NCI-H226 (cell line): ENCODE results near the gene TRIM44.

Experiments used
- DNase-seq: peaks from one replicate; pipeline ENCODE4 v3.0.0-alpha.2; 2015

The TRIM44 gene, protein sequence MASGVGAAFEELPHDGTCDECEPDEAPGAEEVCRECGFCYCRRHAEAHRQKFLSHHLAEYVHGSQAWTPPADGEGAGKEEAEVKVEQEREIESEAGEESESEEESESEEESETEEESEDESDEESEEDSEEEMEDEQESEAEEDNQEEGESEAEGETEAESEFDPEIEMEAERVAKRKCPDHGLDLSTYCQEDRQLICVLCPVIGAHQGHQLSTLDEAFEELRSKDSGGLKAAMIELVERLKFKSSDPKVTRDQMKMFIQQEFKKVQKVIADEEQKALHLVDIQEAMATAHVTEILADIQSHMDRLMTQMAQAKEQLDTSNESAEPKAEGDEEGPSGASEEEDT

DNA sequence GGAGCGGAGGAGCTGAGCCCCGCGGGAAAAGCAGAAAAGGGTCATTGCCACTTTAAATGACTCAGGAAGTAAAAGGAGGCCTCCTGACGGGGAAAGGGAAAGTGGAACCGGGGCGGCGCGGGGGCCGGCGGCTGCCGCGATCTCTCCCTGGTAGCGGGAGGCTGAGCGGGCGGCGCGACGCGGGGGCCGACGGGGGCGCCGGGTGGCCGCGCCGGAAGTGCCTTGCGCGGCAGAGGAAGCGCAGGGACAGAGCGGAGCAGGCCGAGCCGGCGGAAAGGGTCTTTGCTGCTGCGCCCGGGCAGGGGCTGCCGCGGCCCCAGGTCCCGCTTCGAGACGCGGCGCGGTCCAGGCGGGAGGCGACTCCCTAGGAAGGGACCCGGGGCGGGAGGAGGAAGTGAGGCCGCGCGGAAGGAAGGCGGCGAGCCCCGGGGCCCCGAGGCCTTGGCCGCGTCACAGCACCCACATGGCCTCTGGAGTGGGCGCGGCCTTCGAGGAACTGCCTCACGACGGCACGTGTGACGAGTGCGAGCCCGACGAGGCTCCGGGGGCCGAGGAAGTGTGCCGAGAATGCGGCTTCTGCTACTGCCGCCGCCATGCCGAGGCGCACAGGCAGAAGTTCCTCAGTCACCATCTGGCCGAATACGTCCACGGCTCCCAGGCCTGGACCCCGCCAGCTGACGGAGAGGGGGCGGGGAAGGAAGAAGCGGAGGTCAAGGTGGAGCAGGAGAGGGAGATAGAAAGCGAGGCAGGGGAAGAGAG, at the start of gene TRIM44:
TRIM44 (plus strand) TSS at position 127 of the 759 bp plus-strand sequence; CDS start at position 464, 337 bp downstream.
- peak; percentile 81 for DNase-seq

DNA sequence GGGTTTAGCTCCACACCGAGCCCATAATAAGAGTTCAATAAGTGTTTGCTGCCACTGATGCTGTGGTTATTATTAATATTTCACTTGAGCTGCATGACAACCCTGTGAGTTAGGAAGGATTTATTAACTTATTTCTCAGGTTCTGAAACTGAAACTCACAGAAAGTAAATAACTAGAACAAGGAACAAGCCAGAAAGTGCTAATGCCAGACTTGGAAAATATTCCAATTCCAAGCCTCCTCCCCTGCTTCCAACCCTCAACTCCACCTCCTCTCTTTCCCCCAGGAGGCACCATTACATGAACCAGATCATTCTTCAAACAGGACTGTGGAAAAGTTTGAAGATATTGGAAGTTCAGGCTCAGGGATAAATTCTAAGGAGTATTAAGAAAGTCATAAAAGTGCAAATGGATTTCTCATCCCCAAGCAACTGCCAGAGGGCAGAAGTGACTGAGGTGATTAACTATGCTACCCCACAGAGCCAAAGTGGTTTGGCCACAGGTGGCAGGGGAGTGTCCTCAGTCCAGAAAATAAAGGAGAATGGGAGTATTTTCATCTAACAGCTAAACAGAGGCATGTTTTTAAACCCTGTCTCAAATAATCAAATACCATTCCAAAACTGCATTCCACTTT, 47.5 kb upstream of the TRIM44 start:
- DNase-seq: no peak

- peak; percentile 41 for DNase-seq
Observed at GRCh38 chr11:35615921-35616900, 46.4 kb upstream of the TRIM44 start.

GRCh38 chr11:35617316-35617686, 45.3 kb upstream of the TRIM44 start:
- DNase-seq: no peak

DNA sequence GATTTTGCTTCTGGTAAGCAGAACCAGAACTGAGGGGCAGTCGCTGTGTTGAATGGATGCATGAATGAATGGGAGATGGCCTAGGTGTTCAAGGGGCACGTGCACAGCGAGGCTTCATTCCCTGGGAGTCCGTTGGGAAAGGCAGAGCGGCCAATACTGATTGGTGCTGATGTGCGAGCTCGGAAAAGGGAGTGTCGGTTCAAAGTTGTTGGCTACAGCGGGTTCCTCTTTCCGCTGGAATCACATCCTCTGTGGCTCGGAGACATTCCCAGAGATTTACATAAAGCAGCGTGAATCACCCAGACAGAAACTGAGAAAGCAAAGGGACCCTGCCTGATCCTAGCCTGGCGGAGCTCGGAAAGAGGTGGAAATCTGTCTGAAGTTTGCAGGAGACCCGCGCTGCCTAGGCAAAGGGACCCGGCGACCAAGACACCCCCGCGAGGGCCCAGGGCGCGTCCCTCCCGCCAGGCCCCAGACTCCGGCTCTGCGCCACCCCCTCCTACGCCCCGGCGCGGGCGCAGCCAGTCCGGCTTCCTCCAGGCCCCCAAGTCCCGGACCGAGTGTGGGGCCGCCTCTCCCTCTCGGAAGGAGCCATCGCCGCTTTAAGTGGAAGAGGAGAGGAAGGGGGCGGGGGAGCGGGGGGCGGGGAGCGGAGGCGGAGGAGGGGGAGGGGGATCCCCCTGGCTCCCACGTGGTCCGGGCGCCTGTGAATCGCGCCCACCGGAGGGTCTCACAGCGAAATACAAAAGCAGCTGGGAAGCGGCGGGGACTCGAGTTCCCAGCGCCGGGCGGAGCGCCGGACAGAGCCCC, 44.7 kb upstream of the TRIM44 start, which contains the start of gene FJX1:
FJX1 (plus strand) TSS at position 774 of the 810 bp plus-strand sequence. CDS start 177 bp downstream, outside the sequence.
- peak; percentile 94 for DNase-seq

DNA sequence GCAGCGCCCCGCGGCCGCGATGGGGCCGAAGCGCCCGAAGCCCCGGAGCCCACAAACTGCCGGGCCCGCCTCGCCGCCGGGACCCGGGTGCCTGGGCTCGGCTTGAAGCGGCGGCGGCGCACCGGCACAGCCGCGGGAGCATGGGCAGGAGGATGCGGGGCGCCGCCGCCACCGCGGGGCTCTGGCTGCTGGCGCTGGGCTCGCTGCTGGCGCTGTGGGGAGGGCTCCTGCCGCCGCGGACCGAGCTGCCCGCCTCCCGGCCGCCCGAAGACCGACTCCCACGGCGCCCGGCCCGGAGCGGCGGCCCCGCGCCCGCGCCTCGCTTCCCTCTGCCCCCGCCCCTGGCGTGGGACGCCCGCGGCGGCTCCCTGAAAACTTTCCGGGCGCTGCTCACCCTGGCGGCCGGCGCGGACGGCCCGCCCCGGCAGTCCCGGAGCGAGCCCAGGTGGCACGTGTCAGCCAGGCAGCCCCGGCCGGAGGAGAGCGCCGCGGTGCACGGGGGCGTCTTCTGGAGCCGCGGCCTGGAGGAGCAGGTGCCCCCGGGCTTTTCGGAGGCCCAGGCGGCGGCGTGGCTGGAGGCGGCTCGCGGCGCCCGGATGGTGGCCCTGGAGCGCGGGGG, 44.0 kb upstream of the TRIM44 start:
- no peak for DNase-seq

GRCh38 chr11:35619116-35619854, 43.3 kb upstream of the TRIM44 start:
- peak; percentile 47 for DNase-seq

GRCh38 chr11:35619855-35620640, 42.5 kb upstream of the TRIM44 start:
- DNase-seq: no peak

DNA sequence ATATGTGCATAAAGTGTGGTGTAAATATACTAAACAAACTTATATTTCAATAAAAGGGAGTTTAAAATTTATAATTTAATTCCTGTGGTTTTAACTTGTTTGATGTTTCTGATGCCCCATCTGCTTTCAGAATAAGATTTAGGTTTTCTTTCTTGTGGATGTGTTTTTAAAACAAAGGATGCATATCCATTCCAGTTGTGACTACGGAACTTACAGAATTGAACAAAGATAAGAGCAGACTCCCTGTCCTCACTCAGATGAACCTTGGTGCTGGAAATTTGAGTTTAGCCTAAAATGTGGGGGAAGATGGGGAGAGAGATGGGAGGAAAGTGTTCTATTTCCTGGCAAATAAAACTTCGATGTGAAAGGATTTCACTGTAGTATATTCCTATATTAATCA, 41.8 kb upstream of the TRIM44 start:
- no peak for DNase-seq

- DNase-seq: no peak
Observed at GRCh38 chr11:35621620-35622019, 41.0 kb upstream of the TRIM44 start.

DNA sequence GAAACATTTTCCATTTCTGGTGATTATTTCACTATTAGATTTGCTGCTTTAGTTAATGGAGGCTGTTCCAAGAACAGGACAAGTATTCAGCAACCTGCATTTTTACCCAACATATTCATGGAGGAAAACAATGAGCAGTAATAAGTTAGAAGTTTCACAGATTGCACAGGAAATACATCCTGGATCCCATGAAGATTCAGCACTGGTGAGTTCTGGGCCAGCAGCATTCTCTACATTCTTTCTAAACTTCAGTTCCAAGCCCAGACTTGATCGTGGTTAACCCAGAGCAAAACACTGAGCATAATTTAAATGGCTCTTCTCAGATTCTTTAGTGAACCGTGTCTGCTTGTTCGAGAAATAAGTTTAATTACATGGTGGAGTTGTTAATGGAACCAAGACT, 40.5 kb upstream of the TRIM44 start:
- peak; percentile 79 for DNase-seq

- peak; percentile 86 for DNase-seq
Observed at GRCh38 chr11:35623621-35624168, 38.9 kb upstream of the TRIM44 start.

- no peak for DNase-seq
Observed at GRCh38 chr11:35624316-35624715, 38.3 kb upstream of the TRIM44 start.

DNA sequence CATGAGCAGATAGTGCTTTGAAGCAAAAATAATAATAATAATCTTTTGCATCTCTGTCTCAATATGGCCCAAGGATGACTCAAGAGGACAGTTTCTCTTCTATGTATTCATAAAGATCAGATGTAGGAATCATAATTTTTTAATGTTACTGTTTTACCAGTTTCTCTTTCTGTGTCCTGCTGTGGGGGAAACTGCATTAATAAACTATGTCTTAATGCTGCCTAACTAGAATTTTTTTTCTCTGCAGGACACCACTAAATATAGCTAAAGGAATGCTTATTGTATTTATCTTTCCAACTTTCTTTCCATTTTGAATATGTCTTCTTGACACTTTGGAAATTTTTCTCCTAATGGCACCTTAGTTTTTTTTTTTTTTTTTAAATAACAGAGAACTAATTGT, 37.8 kb upstream of the TRIM44 start:
- DNase-seq: no peak

DNA sequence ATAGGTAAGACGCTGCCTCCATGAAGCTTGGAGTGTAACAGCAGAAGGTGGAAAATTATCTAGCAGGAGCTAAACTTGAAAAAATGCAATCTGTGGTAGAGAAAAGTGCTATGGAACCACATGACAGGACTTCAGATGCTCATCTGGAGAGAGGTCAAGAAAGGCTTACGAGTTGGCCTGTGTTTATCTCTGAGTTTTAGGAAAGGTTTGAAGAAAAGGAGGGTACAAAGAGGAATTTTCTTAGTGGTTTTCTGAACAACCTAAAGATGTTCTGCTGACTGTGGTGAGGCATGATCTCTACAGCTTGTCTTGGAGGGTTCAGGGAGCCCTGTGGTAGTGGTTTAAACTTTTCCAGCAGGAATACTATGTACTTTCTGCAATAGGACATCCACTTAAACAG, 36.1 kb upstream of the TRIM44 start:
- DNase-seq: no peak

GRCh38 chr11:35629511-35629910, 33.1 kb upstream of the TRIM44 start:
- DNase-seq: peak; percentile 51

DNA sequence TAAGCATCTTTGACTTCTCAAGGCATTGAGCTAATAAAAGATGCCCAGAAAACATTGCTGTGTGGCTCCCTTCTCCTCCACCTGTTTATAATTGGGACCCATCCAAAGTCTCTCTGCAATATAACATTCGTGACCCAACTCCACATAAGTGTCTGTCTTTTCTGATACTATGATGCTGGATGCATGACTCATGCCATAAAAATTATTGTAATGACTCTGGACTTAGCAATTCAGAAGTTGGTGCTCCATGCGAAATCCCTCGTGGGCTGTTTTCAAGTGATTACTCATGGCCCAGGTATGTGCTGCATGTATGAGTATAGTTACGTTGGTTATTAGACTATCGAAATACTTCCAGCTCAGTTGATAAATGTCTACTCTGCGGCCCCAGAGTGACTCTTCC, 32.7 kb upstream of the TRIM44 start:
- DNase-seq: peak; percentile 99

DNA sequence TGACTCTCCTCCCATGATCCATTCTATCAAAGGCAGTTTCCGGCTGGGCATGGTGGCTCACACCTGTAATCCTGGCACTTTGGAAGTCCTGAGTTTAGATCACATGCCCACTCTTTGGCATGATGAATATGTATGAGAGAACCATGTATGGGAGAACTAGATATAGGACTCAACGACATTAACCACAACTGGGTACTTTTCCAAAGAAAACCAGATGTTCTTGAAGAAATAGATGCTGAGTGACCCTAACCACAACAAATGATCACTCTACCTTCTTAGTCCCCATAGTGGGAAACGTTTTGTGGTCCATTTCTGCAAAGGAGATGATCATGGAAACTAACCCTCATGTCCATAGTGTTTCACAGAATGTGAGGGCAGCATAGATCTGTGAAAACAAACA, 30.7 kb upstream of the TRIM44 start:
- no peak for DNase-seq

DNA sequence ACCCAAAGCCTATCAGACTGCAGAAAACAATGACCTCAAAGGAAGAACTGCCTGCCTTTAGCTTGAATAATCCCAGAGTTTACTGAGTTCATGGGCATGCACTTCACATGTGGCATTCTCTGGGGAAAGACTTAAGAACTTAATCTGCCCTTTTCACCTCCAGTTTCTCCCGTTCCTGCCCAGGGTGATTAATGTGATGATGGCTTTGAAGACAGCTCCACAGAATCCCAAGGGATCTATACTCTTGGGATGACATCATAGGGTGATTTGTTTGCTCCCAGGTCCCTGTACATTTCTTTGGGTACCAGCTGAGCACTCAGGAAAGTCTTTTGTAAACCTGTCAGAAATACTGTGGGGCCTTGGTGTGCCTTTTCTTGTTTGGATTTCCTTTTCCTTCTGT, 30.3 kb upstream of the TRIM44 start:
- DNase-seq: peak; percentile 52
